HG03025 (cell line): Measurements from ENCODE around the gene GRAP2.
"Not testable (repeated sequence)": the region's sequence is repeated elsewhere in the genome, so short reads cannot be mapped to it uniquely, and the experiment has no call there.

ENCODE experiments used
- ATAC-seq: cut with Tn5 transposase; IDR thresholded peaks from one replicate; pipeline ENCODE4 v1.9.1; 2021; ENCODE audit warnings: mild to moderate bottlenecking, moderate library complexity; ENCODE audit not compliant: unreplicated experiment, low FRiP score

The GRAP2 gene

DNA sequence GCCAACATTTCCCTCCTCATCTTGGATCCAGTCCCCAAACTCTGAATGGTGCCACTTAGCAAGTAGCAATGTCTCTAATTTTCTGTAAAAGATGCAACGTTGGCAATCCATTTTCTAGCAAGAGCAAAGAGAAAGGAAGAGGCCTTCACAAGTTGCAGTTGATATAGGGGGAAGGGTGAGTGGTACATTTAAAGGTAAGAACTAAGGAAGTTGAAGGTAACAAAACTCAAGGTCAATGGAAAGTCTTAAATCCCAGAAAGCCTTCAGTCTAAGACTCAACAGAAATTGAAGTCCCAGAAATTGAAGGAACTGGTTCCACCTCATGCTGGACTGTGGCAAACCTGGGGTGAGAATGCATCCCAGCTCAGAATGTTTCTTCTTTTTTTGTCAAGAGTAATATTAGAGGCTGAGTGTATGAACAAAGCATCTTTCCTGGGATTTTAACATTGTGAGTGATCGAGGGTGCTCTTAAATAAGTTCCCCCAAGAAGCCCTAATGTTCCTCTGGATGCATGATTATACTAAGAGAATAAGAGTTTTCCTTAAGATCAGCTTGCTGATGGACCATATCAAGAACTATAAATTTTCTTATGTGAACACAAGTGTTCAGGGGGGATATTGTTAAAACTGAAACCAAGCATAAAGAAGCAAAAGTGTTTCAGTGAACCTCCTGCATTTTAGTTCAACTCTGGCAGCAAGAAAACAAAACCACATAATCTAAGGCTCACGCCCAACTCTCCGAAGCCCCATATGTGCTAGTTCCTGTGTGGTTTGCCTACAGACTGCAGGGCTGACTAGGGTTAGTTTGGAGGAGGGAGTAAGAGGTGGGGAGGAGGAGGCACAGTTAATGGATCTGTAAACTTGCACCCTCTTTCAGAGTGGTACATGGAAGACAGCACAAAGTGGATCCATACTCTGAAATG, at the start of gene GRAP2:
Gene GRAP2, plus strand, starts transcription at position 779 of the 922 bp plus-strand sequence. CDS start 46,023 bp downstream, outside the sequence.
- ATAC-seq = peak; percentile 53

DNA sequence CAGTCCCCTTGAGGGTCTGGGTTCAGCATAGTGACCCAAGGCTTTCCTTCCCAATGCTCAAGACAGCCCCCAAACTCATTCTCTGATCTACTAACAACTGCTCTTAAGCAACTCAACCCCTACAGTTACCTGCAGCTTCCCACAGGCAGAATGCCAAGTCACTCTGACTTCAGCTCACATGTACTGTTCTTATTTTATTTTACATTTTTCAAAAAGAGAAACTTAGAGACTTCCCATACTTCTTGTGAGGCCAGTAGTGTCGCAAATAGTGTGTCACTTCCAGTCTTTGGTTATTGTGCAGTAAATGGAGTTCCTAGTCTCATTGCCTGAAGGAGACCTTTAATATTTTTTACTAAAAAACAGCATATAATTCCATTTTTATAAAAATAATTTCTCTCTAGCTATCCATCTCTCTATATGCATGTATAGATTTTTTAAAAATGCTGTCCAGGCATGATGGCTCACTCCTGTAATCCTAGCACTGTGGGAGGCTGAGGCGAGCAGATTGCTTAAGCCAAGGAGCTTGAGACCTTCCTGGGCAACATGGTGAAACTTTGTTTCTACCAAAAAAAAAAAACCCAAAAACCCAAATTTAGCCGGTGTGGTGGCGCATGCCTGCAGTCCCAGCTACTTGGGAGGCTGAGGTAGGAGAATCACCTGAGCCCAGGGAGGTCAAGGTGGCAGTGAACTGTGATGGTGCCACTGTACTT, 49.1 kb upstream of the GRAP2 start:
- no peak for ATAC-seq

DNA sequence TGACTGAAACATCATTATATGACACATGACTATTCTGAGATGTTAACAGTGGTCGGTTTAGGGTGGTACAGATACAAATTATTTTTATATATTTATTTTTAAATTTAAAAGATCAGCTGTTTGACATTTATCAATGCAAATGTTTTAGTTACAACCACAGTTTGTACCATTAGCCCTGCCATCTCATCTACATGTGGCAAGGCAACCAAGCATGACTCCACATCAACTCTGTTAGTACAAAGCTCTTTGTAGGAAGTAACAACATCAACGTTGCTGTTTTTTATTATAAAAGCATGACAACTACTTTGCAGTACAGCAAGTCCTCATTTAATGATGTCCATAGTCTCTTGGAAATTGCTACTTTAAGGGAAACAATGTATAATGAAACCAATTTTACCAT, 48.1 kb upstream of the GRAP2 start:
- ATAC-seq = no peak

DNA sequence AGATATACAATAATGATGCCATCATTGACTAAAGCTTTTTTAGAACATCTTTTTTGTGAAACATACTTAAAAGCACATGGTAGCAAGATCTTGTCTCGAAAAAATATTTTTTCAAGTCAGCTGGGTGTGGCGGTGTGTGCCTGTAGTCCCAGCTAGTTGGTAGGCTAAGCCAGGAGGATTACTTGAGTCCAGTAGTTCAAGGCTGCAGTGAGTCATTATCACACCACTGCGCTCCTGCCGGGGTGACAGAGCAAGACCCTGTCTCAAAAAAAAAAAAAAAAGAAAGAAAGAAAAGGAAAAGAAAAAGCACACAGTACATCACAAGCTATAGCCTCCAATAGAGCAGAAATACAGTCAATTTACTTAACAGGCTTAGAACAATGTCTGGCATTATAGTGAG, 44.3 kb upstream of the GRAP2 start:
- no peak for ATAC-seq

- ATAC-seq = no peak
These were observed 40.8 kb upstream of the GRAP2 start for GRCh38 chr22:39859903-39860588.

GRCh38 chr22:39868741-39869140, 32.1 kb upstream of the GRAP2 start:
- no peak for ATAC-seq

DNA sequence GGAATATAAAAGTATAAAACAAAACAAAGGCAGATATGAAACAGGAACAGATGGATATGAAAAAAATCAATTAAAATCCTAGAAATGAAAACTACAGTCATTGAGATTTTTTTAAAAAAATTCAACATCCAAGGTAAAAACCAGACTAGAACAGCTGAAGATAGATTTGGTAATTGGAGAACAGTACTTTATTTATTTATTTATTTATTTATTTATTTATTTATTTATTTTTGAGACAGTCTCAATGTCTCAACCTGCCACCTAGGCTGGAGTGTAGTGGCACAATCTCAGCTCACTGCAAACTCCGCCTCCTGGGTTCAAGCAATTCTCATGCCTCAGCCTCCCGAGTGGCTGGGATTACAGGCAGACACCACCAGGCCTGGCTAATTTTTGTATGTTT, 31.1 kb upstream of the GRAP2 start:
- ATAC-seq = not testable (repeated sequence)

DNA sequence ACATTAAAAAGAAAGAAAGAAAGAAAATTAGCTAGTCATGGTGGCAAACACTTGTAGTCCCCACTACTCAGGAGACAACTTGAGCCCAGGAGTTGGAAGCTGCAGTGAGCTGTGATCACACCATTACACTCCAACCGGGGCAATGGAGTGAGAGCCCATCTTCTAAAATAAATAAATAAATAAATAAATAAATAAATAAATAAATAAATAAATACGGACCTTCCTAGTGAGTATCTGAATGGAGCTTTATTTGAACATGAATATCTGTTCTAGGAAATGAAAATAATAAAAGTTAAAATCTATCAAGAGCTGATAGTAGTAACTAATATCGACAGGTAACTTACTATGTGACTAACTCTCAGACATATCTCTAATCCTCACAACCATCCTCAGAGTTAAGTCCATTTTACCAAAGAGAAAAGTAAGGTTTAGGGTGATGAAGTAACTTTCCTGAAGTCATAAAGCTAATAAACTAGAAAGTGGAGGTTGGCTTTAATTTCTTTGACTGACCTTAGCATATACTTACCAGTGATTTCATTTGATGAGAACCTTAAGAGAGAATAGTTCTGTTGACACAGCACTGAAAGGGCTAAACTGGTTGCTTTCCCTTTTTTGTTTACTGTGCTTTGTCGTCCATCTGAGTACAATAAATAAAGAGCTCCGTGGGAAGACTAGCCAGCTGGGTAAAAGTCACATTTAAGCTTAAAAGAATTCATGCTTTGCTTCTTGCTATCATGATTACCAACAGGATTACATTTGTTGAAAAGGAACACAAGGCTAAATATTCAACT, 29.7 kb upstream of the GRAP2 start:
- no peak for ATAC-seq

DNA sequence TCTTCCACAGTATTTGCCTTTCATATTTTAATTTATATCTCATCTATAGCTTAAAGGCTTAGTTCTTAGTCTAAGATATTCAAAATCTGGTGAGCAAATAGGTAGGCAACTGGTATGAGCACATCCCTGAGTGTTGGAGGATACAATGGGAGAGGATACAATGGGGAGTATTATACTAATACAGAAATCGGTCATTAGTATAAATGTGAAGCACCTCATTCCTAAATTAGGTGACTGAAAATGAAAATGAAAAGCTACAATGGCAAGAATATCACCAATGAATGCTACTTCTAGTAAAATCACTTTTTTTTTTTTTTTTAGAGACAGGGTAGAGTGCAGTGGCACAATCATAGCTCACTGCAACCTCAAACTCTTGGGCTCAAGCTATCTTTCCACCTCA, 28.3 kb upstream of the GRAP2 start:
- ATAC-seq = no peak

- ATAC-seq = no peak
These were observed 26.9 kb upstream of the GRAP2 start for GRCh38 chr22:39873965-39874364.

GRCh38 chr22:39875176-39875885, 25.6 kb upstream of the GRAP2 start:
- ATAC-seq = not testable (repeated sequence)

- no peak for ATAC-seq
These were observed 23.6 kb upstream of the GRAP2 start for GRCh38 chr22:39877079-39877845.

- ATAC-seq = no peak
These were observed 20.2 kb upstream of the GRAP2 start for GRCh38 chr22:39880722-39881121.

DNA sequence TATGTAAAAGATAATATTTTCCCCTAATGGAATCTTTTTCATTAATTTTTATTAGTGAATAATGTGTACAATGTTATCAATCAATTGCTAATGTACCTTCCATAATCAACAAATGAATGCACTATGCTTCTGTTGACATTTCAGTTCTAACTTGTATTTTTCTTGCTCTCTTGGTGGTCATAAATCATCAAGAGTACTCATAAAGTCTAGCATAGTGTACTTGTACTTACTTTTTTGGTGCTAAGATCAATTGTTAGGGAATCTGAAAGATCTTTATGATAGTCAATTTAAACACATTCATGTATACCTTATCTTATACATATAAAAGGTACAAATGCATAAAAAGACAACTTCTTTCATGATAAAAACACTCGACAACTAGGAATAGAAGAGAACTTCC, 17.8 kb upstream of the GRAP2 start:
- ATAC-seq = no peak

- not testable (repeated sequence) for ATAC-seq
These were observed 11.0 kb upstream of the GRAP2 start for GRCh38 chr22:39889924-39890323.

DNA sequence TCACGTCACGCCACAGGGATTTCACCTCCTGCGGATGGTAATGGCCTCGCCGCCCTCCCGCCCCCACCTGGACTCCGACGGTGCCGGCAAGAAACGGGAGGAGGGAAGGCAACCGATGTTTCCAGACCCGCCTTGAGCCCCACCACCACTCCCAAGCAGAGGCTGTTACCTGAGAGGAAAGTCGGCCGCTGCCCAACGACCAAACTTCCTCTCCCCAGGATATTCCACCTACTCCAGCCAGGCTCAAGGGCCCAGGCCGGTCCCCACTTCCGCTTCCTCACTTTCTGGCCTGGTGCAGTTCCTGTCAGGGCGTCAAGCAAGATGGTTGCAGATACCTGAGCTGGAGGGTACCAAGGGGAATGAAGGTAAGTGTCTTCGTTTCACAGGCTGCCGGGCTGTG, 7.4 kb upstream of the GRAP2 start, which contains the start of gene ENTHD1:
Gene ENTHD1, minus strand, starts transcription at position 235 of the 400 bp plus-strand sequence. CDS start 6,012 bp downstream, outside the sequence.
- ATAC-seq = no peak

GRCh38 chr22:39894554-39895092, 6.3 kb upstream of the GRAP2 start:
- no peak for ATAC-seq

GRCh38 chr22:39895682-39896081, 5.2 kb upstream of the GRAP2 start:
- ATAC-seq = no peak
